Measurements from ENCODE around the gene BTBD3. TPM values are rescaled to one million over a fixed set of nuclear protein-coding genes. Genes with fewer than 3 reads are reported as not detected.

The BTBD3 gene
- total and polyA plus RNA-seq, 2 donors, result 14.0 to 19.9 TPM

GRCh38 chr20:11890331-11891076 is 27.2 kb upstream of the BTBD3 start:
- H3K4me1 ChIP-seq (ENCODE audit: control insufficient read depth in 2 of 2, insufficient read depth in 2 of 2, low read length in 2 of 2), result peaks cover 0 to 2% of the 10 kb centered on the region in 2 donors

DNA sequence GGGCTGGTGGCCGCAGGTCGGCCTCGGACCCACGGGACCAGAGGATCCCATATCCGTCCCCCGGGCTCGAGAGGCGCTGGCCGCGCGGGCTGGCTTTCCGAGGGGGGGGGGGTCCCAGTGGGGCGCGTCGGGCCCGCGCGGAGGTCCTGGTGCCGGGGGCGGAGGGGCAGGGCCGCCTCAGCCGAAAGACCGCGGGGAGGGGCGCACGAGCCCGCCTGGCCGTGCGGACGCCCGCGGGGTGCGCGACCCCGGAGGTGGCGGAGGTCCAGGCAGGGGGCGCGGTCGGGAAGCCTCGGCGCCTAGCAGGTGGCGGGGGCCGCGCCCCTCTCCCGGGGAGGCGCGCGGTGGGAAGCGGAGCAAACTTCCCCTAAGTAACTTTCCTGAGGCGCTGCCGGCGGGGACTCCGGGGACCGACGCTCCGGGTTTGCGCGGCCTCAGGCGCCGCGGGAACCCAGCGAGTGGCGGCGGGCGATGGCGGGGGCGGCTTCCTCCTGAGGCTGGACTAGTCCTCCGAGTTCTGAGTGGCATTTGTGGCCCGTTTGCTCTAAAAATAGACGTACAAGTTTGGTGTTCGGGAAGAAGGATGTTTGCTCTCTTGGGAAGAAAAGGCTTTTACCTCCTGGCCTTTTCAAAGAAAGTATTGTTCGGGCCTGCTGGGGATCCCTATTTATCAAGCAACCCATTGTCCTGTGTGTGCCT is 26.5 kb upstream of the BTBD3 start:
- peak in 7 of 9 donors; percentile 28 to 64 (median 41) for DNase-seq (ENCODE audit: low read depth in 6 of 9, low spot score in 9 of 9)
- Histone ChIP-seq H3K27ac (ENCODE audit: low read depth in 1 of 2, low read length in 1 of 2) (peak overlapping the region; percentile 80 to 87), H3K4me3 (ENCODE audit: low read length in 2 of 2) (peak overlapping the region; percentile 71 to 88), H3K4me1 (ENCODE audit: control insufficient read depth in 2 of 2, insufficient read depth in 2 of 2, low read length in 2 of 2) (peaks cover 0 to 2% of the 10 kb centered on the region in 2 donors), H3K27me3 (ENCODE audit: control insufficient read depth in 2 of 2, insufficient read depth in 1 of 2, low read length in 1 of 2) (no peaks in the 10 kb centered on the region), H3K36me3 (ENCODE audit: control insufficient read depth in 2 of 2, insufficient read depth in 2 of 2, low read length in 1 of 2) (no peaks in the 10 kb centered on the region), H3K9me3 (ENCODE audit: control insufficient read depth in 2 of 2, insufficient read depth in 1 of 2, low read length in 1 of 2) (no peaks in the 10 kb centered on the region)
- under 1% methylated on average over 72 of the region's 72 CpGs for whole genome bisulfite sequencing

More at GRCh38 chr20:11890331-11891076, 27.2 kb upstream of the BTBD3 start:
- WGBS, result under 1% methylated on average over 69 of the region's 69 CpGs
- Histone ChIP-seq H3K36me3 (ENCODE audit: control insufficient read depth in 2 of 2, insufficient read depth in 2 of 2, low read length in 1 of 2) (no peaks in the 10 kb centered on the region), H3K27me3 (ENCODE audit: control insufficient read depth in 2 of 2, insufficient read depth in 1 of 2, low read length in 1 of 2) (no peaks in the 10 kb centered on the region), H3K9me3 (ENCODE audit: control insufficient read depth in 2 of 2, insufficient read depth in 1 of 2, low read length in 1 of 2) (no peaks in the 10 kb centered on the region), H3K4me3 (ENCODE audit: low read length in 2 of 2) (peak overlapping the region; percentile 30 to 88), H3K27ac (ENCODE audit: low read depth in 1 of 2, low read length in 1 of 2) (peak overlapping the region in 1 of 2 donors; percentile 80)
- peak in 8 of 9 donors; percentile 43 to 86 (median 70) for DNase-seq (ENCODE audit: low read depth in 6 of 9, low spot score in 9 of 9)

DNA sequence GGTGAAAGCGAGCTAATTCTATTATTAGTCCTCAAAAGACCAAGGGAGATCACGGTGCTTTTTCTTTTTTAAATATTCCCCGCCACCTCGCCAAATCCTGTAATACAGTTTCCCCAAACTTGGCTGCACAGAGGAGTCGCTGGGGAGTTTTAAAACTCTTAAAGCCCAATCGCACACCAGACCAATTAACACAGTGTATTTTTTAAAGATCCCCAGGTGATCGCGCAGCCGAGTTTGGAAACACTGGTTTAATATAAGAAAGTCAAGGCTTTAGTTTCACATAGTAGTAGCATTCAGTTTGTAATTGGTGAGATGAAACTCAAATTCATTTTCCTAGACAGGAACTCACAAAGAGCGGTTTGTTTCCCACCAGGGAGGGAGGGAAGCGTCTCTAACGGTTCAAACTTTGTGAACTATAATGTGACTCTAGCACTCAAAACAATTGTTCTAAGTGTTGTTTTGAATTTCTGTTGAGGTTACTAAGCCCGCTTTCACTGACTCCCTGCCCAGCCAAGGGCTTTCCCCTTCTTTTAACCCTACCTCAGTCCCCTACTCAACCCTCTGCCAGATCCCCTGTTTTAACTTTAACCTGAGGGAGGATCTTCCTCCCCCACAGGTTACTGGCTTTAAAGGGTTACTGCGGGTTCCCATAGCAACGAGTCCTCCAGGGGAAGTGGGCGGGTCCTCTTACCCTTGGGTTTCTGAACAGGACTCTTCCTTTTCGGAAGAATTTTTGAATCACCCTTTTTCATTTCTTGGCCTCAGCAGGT is 25.7 kb upstream of the BTBD3 start:
- Histone ChIP-seq H3K4me1 (ENCODE audit: control insufficient read depth in 2 of 2, insufficient read depth in 2 of 2, low read length in 2 of 2) (peaks cover 0 to 2% of the 10 kb centered on the region in 2 donors), H3K9me3 (ENCODE audit: control insufficient read depth in 2 of 2, insufficient read depth in 1 of 2, low read length in 1 of 2) (no peaks in the 10 kb centered on the region), H3K27ac (ENCODE audit: low read depth in 1 of 2, low read length in 1 of 2) (peak overlapping the region; percentile 80 to 87), H3K27me3 (ENCODE audit: control insufficient read depth in 2 of 2, insufficient read depth in 1 of 2, low read length in 1 of 2) (no peaks in the 10 kb centered on the region), H3K36me3 (ENCODE audit: control insufficient read depth in 2 of 2, insufficient read depth in 2 of 2, low read length in 1 of 2) (no peaks in the 10 kb centered on the region), H3K4me3 (ENCODE audit: low read length in 2 of 2) (peak overlapping the region; percentile 71 to 88)
- under 1% methylated on average over 17 of the region's 17 CpGs for WGBS
- peak; percentile 65 to 94 (median 85) for DNase-seq (ENCODE audit: low read depth in 6 of 9, low spot score in 9 of 9)

DNA sequence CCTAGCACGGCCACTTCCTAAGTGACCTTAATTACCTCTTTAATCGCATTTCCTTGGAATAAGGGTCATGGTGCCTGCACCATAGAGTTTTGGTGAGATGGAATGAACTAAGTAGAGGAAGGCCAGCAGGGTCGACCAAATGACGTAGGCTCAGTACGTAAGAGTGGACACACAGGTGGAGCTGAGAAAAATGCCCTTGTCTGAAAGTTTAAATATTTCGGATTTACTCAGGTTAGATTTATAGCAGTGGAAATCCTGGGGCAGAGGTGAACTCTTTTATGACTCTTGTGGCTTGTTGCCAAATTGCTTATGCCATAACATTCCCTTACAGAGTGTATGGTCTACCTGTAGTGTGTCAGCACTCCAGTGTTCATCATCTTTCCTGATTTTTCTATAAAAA is 23.6 kb upstream of the BTBD3 start:
- Histone ChIP-seq H3K27me3 (ENCODE audit: control insufficient read depth in 2 of 2, insufficient read depth in 1 of 2, low read length in 1 of 2) (no peaks in the 10 kb centered on the region), H3K9me3 (ENCODE audit: control insufficient read depth in 2 of 2, insufficient read depth in 1 of 2, low read length in 1 of 2) (no peaks in the 10 kb centered on the region), H3K27ac (ENCODE audit: low read depth in 1 of 2, low read length in 1 of 2) (no peak overlapping the region), H3K36me3 (ENCODE audit: control insufficient read depth in 2 of 2, insufficient read depth in 2 of 2, low read length in 1 of 2) (no peaks in the 10 kb centered on the region), H3K4me3 (ENCODE audit: low read length in 2 of 2) (no peak overlapping the region), H3K4me1 (ENCODE audit: control insufficient read depth in 2 of 2, insufficient read depth in 2 of 2, low read length in 2 of 2) (peaks cover 0 to 2% of the 10 kb centered on the region in 2 donors)
- WGBS, result 97% methylated on average over 6 of the region's 6 CpGs
- DNase-seq (ENCODE audit: low read depth in 6 of 9, low spot score in 9 of 9), result no peak

DNA sequence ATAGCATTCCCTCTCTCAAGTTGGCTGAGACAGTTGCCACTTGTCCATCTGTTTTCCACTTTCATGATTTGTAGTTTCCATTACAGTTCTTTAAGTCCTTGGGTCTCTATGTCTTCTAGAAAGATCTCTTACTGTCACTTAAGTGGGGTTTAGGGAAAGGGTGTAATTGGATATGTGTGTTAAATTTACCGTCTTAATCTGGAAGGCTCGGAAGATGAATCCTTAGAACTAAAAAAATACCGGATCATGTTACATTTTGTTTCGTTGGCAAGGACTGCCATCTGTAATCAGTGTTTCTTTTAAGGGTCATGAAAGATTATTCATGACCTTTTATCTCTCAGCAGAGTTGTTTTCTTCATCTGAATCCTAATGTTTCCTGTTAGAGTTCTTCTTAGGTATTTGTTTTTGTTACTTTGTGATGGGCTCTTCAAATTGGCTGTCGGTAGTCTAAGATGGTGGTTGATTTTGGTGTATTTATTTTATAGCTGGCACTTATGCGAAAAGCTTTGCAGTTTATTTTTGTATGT is 21.8 kb upstream of the BTBD3 start:
- WGBS, result 92% methylated on average over 6 of the region's 6 CpGs
- no peak for DNase-seq (ENCODE audit: low read depth in 6 of 9, low spot score in 9 of 9)

DNA sequence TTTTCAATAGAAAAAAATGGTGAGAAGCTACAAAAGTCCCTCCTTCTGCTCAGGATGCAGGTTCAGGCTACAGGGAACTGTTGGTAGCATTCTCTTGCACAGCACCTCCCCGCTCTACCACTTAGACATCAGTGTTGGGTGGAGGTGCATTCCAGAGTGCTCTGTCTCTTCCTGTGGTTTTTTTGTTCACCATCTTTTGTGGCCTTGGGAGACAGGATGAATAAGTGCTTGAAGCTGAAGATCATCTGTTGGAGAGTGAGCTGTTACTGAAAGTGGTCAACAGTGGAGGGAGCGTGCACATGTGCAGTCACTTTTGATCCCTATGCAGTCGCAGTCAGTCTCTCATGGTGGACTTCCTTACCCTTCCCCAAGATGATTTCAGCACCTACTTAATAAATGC is 16.6 kb upstream of the BTBD3 start:
- Histone ChIP-seq H3K4me3 (ENCODE audit: low read length in 2 of 2) (no peak overlapping the region), H3K27me3 (ENCODE audit: control insufficient read depth in 2 of 2, insufficient read depth in 1 of 2, low read length in 1 of 2) (no peaks in the 10 kb centered on the region), H3K9me3 (ENCODE audit: control insufficient read depth in 2 of 2, insufficient read depth in 1 of 2, low read length in 1 of 2) (no peaks in the 10 kb centered on the region), H3K27ac (ENCODE audit: low read depth in 1 of 2, low read length in 1 of 2) (no peak overlapping the region), H3K36me3 (ENCODE audit: control insufficient read depth in 2 of 2, insufficient read depth in 2 of 2, low read length in 1 of 2) (no peaks in the 10 kb centered on the region), H3K4me1 (ENCODE audit: control insufficient read depth in 2 of 2, insufficient read depth in 2 of 2, low read length in 2 of 2) (peaks cover 0 to 5% of the 10 kb centered on the region in 2 donors)
- 88% methylated on average over 3 of the region's 3 CpGs for WGBS
- DNase-seq (ENCODE audit: low read depth in 6 of 9, low spot score in 9 of 9), result no peak

More for the DNA sequence above, 21.8 kb upstream of the BTBD3 start:
- Histone ChIP-seq H3K9me3 (ENCODE audit: control insufficient read depth in 2 of 2, insufficient read depth in 1 of 2, low read length in 1 of 2) (no peaks in the 10 kb centered on the region), H3K36me3 (ENCODE audit: control insufficient read depth in 2 of 2, insufficient read depth in 2 of 2, low read length in 1 of 2) (no peaks in the 10 kb centered on the region), H3K27me3 (ENCODE audit: control insufficient read depth in 2 of 2, insufficient read depth in 1 of 2, low read length in 1 of 2) (no peaks in the 10 kb centered on the region), H3K27ac (ENCODE audit: low read depth in 1 of 2, low read length in 1 of 2) (no peak overlapping the region), H3K4me1 (ENCODE audit: control insufficient read depth in 2 of 2, insufficient read depth in 2 of 2, low read length in 2 of 2) (peaks cover 0 to 5% of the 10 kb centered on the region in 2 donors), H3K4me3 (ENCODE audit: low read length in 2 of 2) (no peak overlapping the region)

GRCh38 chr20:11902285-11902697 is 15.4 kb upstream of the BTBD3 start:
- peaks cover 0 to 6% of the 10 kb centered on the region in 2 donors for H3K4me1 ChIP-seq (ENCODE audit: control insufficient read depth in 2 of 2, insufficient read depth in 2 of 2, low read length in 2 of 2)
- WGBS, result 99% methylated on average over 2 of the region's 2 CpGs

GRCh38 chr20:11905460-11906179 is 12.1 kb upstream of the BTBD3 start:
- H3K27me3 ChIP-seq (ENCODE audit: control insufficient read depth in 2 of 2, insufficient read depth in 1 of 2, low read length in 1 of 2), result no peaks in the 10 kb centered on the region
- H3K4me1 ChIP-seq (ENCODE audit: control insufficient read depth in 2 of 2, insufficient read depth in 2 of 2, low read length in 2 of 2), result peaks cover 0 to 10% of the 10 kb centered on the region in 2 donors
- no peak for DNase-seq (ENCODE audit: low read depth in 6 of 9, low spot score in 9 of 9)
- no peak overlapping the region for H3K4me3 ChIP-seq (ENCODE audit: low read length in 2 of 2)
- no peak overlapping the region for H3K27ac ChIP-seq (ENCODE audit: low read depth in 1 of 2, low read length in 1 of 2)
- no peaks in the 10 kb centered on the region for H3K9me3 ChIP-seq (ENCODE audit: control insufficient read depth in 2 of 2, insufficient read depth in 1 of 2, low read length in 1 of 2)
- no peaks in the 10 kb centered on the region for H3K36me3 ChIP-seq (ENCODE audit: control insufficient read depth in 2 of 2, insufficient read depth in 2 of 2, low read length in 1 of 2)
- 98% methylated on average over 6 of the region's 6 CpGs for WGBS

More at GRCh38 chr20:11902285-11902697, 15.4 kb upstream of the BTBD3 start:
- Histone ChIP-seq H3K9me3 (ENCODE audit: control insufficient read depth in 2 of 2, insufficient read depth in 1 of 2, low read length in 1 of 2) (no peaks in the 10 kb centered on the region), H3K27me3 (ENCODE audit: control insufficient read depth in 2 of 2, insufficient read depth in 1 of 2, low read length in 1 of 2) (no peaks in the 10 kb centered on the region), H3K36me3 (ENCODE audit: control insufficient read depth in 2 of 2, insufficient read depth in 2 of 2, low read length in 1 of 2) (no peaks in the 10 kb centered on the region), H3K4me3 (ENCODE audit: low read length in 2 of 2) (no peak overlapping the region), H3K27ac (ENCODE audit: low read depth in 1 of 2, low read length in 1 of 2) (no peak overlapping the region)
- DNase-seq (ENCODE audit: low read depth in 6 of 9, low spot score in 9 of 9), result no peak

All from thymus (tissue), 11 donors.